ENCODE measurements around the gene EIF1AX. TPM values are rescaled to one million over a fixed set of nuclear protein-coding genes. Genes with fewer than 3 reads are reported as not detected.

EIF1AX gene
- total RNA-seq, 1 experiment from 2014 or later: 159 TPM

DNA sequence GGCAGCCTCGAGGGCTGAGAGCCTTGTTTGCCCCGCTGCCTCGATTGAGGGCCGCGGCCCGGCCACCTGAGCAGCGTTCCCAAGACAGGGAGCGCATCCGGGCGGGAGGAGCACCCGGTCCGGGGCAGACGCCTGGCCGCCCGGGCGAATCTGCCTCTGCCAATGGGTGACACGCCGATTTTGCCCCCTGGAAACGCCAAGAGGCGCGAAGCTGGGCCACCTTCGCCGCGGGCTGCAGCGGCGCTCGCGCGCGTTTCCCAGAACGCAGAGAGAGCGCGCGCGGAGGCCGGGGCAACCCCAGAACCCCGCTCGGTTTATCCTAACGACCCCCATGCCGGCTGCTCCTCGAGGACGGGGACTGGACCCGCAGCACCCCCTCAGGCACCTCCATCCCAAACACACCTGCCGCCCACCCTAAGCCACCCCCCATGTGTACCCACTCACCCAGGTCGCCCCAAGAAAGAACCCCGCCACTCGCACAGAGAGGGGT lies 25.5 kb downstream of the EIF1AX start:
- Mint-ChIP-seq H3K27ac (no peak overlapping the region), H3K4me1 (peaks cover 4% of the 10 kb centered on the region), H3K27me3 (ENCODE audit: low read depth) (peaks cover 49% of the 10 kb centered on the region), H3K4me3 (peak overlapping the region; percentile 60), H3K9me3 (no peaks in the 10 kb centered on the region), H3K36me3 (no peaks in the 10 kb centered on the region)
- TF ChIP-seq, protein P1, sequence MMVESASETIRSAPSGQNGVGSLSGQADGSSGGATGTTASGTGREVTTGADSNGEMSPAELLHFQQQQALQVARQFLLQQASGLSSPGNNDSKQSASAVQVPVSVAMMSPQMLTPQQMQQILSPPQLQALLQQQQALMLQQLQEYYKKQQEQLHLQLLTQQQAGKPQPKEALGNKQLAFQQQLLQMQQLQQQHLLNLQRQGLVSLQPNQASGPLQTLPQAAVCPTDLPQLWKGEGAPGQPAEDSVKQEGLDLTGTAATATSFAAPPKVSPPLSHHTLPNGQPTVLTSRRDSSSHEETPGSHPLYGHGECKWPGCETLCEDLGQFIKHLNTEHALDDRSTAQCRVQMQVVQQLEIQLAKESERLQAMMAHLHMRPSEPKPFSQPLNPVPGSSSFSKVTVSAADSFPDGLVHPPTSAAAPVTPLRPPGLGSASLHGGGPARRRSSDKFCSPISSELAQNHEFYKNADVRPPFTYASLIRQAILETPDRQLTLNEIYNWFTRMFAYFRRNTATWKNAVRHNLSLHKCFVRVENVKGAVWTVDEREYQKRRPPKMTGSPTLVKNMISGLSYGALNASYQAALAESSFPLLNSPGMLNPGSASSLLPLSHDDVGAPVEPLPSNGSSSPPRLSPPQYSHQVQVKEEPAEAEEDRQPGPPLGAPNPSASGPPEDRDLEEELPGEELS (CRISPR knock-in tag; IDR thresholded peaks at IDR 0.05): peak; percentile 24; the same call in 1 of the 2 replicates
- TF ChIP-seq, protein P2, sequence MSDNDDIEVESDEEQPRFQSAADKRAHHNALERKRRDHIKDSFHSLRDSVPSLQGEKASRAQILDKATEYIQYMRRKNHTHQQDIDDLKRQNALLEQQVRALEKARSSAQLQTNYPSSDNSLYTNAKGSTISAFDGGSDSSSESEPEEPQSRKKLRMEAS (CRISPR knock-in tag; IDR thresholded peaks at IDR 0.05): peak; percentile 89
- TF ChIP-seq GABPB1 (CRISPR knock-in tag; IDR thresholded peaks at IDR 0.05) (0 out of 2 replicates have a peak, but pooled peaks have one; percentile 15), FOXP1 (CRISPR knock-in tag; IDR thresholded peaks at IDR 0.05; ENCODE audit: borderline replicate concordance) (peak; percentile 40; the same call in 1 of the 2 replicates), ZNF423 (CRISPR knock-in tag; IDR thresholded peaks at IDR 0.05) (no peak), TEAD1 (CRISPR knock-in tag; IDR thresholded peaks at IDR 0.05) (0 out of 2 replicates have a peak, but pooled peaks have one; percentile 21)
- TF ChIP-seq, protein P3, sequence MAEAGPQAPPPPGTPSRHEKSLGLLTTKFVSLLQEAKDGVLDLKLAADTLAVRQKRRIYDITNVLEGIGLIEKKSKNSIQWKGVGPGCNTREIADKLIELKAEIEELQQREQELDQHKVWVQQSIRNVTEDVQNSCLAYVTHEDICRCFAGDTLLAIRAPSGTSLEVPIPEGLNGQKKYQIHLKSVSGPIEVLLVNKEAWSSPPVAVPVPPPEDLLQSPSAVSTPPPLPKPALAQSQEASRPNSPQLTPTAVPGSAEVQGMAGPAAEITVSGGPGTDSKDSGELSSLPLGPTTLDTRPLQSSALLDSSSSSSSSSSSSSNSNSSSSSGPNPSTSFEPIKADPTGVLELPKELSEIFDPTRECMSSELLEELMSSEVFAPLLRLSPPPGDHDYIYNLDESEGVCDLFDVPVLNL (CRISPR knock-in tag; IDR thresholded peaks at IDR 0.05; ENCODE audit: borderline replicate concordance, low read depth): no peak
- POLR2A ChIA-PET: no interaction called here
- ATAC-seq: peak; percentile 62
- peak; percentile 24 for DNase-seq (ENCODE audit: low spot score)
- CTCF ChIA-PET: no interaction called here

DNA sequence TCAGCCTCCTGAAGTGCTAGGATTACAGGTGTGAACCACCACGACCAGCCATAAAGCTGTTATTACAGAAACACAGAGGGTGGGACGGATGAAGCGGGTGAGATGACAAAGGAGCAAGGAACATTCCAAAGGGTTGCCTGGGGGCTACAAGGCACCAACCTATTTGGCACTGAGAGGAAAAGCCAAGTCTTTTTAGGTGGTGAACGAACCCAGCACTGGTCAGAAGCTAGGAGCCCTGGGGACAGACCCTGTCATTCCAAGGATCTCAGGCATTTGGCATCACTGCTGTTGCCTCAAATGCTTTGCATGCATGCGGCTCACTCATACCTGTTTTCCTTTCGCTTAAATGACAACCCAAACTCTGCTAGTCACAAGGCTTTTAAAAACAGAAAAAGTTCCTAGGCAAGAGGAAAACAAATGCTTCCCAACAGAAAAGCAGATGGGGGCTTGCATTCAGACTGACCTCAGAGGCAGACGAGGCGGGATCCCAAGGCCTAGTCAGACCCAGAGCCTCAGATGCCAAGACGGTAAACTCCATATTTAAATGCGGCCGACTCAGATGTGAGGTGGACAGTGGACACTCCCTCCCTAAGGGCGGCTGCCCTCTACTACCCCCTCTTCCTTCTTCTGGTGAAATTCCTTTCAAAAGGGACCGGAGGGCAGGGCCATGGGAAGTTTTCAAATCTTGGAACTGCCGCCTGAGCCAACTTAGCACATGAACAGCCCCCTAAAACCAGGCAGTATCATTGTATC lies 29.4 kb downstream of the EIF1AX start:
- POLR2A ChIA-PET: no interaction called here
- H3K27me3 Mint-ChIP-seq (ENCODE audit: low read depth): peaks cover 31% of the 10 kb centered on the region
- no peak overlapping the region for H3K27ac Mint-ChIP-seq
- TF ChIP-seq TCF7 (CRISPR knock-in tag; IDR thresholded peaks at IDR 0.05; ENCODE audit: low read depth): no peak
- TF ChIP-seq CREB1 (CRISPR knock-in tag; IDR thresholded peaks at IDR 0.05): no peak
- TF ChIP-seq GABPB1 (CRISPR knock-in tag; IDR thresholded peaks at IDR 0.05): no peak
- no peak for TF ChIP-seq MXD4 (CRISPR knock-in tag; IDR thresholded peaks at IDR 0.05; ENCODE audit: borderline replicate concordance)
- no peak for TF ChIP-seq ESRRA (CRISPR knock-in tag; IDR thresholded peaks at IDR 0.05; ENCODE audit: borderline replicate concordance)
- peaks cover 4% of the 10 kb centered on the region for H3K4me1 Mint-ChIP-seq
- ATAC-seq: no peak
- no peak overlapping the region for H3K4me3 Mint-ChIP-seq
- CTCF ChIA-PET: no interaction called here
- H3K36me3 Mint-ChIP-seq: no peaks in the 10 kb centered on the region
- DNase-seq (ENCODE audit: low spot score): no peak
- H3K9me3 Mint-ChIP-seq: no peaks in the 10 kb centered on the region

DNA sequence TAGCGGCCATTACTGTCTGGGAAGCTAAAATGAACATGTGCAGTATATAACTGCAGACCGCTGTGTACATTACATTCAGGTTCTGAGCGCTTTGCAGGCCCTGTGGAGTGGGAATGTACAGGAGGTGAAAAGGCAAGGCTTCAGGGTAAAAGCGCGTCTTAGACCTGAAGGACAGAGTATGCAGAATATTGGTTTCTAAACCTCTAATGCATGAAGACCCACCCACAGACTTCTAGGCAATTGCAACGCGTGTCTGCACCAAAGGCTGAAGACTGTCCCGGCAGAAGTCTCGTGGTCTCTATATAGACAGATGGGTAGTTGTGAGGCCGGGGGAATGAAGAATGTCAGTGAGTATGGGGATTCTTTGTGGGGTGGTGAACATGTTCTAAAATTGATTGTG lies 30.4 kb downstream of the EIF1AX start:
- no peaks in the 10 kb centered on the region for H3K9me3 Mint-ChIP-seq
- peaks cover 24% of the 10 kb centered on the region for H3K27me3 Mint-ChIP-seq (ENCODE audit: low read depth)
- H3K4me1 Mint-ChIP-seq: peaks cover 4% of the 10 kb centered on the region
- no peaks in the 10 kb centered on the region for H3K36me3 Mint-ChIP-seq
- ChIA-PET CTCF (no interaction called here), POLR2A (no interaction called here)
- ATAC-seq (no peak), DNase-seq (ENCODE audit: low spot score) (no peak)
- no peak overlapping the region for H3K4me3 Mint-ChIP-seq
- H3K27ac Mint-ChIP-seq: no peak overlapping the region
- TF ChIP-seq ATF1 (CRISPR knock-in tag; IDR thresholded peaks at IDR 0.05) (no peak), GTF2I (CRISPR knock-in tag; conservative IDR thresholded peaks at IDR 0.05) (no peak), FOXJ3 (CRISPR knock-in tag; IDR thresholded peaks at IDR 0.05; ENCODE audit: borderline replicate concordance) (no peak), ZNF138 (CRISPR knock-in tag; conservative IDR thresholded peaks at IDR 0.05) (no peak), MXD4 (CRISPR knock-in tag; IDR thresholded peaks at IDR 0.05; ENCODE audit: borderline replicate concordance) (no peak), SP1 (CRISPR knock-in tag; conservative IDR thresholded peaks at IDR 0.05) (no peak)
- TF ChIP-seq, protein P4, sequence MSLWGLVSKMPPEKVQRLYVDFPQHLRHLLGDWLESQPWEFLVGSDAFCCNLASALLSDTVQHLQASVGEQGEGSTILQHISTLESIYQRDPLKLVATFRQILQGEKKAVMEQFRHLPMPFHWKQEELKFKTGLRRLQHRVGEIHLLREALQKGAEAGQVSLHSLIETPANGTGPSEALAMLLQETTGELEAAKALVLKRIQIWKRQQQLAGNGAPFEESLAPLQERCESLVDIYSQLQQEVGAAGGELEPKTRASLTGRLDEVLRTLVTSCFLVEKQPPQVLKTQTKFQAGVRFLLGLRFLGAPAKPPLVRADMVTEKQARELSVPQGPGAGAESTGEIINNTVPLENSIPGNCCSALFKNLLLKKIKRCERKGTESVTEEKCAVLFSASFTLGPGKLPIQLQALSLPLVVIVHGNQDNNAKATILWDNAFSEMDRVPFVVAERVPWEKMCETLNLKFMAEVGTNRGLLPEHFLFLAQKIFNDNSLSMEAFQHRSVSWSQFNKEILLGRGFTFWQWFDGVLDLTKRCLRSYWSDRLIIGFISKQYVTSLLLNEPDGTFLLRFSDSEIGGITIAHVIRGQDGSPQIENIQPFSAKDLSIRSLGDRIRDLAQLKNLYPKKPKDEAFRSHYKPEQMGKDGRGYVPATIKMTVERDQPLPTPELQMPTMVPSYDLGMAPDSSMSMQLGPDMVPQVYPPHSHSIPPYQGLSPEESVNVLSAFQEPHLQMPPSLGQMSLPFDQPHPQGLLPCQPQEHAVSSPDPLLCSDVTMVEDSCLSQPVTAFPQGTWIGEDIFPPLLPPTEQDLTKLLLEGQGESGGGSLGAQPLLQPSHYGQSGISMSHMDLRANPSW (CRISPR knock-in tag; conservative IDR thresholded peaks at IDR 0.05; ENCODE audit: low read depth): no peak
- TF ChIP-seq, protein P5, sequence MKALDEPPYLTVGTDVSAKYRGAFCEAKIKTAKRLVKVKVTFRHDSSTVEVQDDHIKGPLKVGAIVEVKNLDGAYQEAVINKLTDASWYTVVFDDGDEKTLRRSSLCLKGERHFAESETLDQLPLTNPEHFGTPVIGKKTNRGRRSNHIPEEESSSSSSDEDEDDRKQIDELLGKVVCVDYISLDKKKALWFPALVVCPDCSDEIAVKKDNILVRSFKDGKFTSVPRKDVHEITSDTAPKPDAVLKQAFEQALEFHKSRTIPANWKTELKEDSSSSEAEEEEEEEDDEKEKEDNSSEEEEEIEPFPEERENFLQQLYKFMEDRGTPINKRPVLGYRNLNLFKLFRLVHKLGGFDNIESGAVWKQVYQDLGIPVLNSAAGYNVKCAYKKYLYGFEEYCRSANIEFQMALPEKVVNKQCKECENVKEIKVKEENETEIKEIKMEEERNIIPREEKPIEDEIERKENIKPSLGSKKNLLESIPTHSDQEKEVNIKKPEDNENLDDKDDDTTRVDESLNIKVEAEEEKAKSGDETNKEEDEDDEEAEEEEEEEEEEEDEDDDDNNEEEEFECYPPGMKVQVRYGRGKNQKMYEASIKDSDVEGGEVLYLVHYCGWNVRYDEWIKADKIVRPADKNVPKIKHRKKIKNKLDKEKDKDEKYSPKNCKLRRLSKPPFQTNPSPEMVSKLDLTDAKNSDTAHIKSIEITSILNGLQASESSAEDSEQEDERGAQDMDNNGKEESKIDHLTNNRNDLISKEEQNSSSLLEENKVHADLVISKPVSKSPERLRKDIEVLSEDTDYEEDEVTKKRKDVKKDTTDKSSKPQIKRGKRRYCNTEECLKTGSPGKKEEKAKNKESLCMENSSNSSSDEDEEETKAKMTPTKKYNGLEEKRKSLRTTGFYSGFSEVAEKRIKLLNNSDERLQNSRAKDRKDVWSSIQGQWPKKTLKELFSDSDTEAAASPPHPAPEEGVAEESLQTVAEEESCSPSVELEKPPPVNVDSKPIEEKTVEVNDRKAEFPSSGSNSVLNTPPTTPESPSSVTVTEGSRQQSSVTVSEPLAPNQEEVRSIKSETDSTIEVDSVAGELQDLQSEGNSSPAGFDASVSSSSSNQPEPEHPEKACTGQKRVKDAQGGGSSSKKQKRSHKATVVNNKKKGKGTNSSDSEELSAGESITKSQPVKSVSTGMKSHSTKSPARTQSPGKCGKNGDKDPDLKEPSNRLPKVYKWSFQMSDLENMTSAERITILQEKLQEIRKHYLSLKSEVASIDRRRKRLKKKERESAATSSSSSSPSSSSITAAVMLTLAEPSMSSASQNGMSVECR (CRISPR knock-in tag; IDR thresholded peaks at IDR 0.05; ENCODE audit: borderline replicate concordance): no peak
- TF ChIP-seq, protein P6, sequence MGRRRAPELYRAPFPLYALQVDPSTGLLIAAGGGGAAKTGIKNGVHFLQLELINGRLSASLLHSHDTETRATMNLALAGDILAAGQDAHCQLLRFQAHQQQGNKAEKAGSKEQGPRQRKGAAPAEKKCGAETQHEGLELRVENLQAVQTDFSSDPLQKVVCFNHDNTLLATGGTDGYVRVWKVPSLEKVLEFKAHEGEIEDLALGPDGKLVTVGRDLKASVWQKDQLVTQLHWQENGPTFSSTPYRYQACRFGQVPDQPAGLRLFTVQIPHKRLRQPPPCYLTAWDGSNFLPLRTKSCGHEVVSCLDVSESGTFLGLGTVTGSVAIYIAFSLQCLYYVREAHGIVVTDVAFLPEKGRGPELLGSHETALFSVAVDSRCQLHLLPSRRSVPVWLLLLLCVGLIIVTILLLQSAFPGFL (CRISPR knock-in tag; IDR thresholded peaks at IDR 0.05; ENCODE audit: borderline replicate concordance): no peak

Measured in WTC11 (cell line).